C4-2B (cell line): ENCODE data around the gene MED26.

ENCODE experiments used
- ZFX ChIP-seq: fragments of 450-650 bp; IDR thresholded peaks from 2 replicates; pipeline ENCODE4 v1.6.1; 2017
- TF ChIP-seq, protein P1 (sequence below): fragments of 450-650 bp; conservative IDR thresholded peaks from 2 replicates; pipeline ENCODE4 v1.5.1; 2017; ENCODE audit warnings: mild to moderate bottlenecking

DNA sequence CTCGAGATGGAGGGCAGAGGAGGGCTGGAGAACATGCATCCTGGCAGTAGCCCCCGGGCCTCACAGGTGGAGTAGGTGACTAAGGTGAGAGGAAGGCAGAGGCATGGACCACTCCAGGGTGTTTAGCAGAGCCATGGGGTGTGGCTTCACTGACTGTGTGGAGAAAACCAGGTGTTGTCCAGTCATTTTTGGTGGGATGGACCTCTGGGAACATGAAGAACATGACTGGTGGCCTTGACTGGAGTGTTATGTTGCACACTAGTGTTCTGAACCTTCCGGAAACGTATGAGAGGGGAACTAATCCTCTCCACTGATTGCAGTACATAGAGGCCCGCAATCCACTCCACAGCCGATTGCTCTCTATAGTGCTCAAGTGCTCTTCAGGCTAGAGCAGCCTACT, 16.9 kb downstream of the MED26 start:
- TF ChIP-seq, protein P1, sequence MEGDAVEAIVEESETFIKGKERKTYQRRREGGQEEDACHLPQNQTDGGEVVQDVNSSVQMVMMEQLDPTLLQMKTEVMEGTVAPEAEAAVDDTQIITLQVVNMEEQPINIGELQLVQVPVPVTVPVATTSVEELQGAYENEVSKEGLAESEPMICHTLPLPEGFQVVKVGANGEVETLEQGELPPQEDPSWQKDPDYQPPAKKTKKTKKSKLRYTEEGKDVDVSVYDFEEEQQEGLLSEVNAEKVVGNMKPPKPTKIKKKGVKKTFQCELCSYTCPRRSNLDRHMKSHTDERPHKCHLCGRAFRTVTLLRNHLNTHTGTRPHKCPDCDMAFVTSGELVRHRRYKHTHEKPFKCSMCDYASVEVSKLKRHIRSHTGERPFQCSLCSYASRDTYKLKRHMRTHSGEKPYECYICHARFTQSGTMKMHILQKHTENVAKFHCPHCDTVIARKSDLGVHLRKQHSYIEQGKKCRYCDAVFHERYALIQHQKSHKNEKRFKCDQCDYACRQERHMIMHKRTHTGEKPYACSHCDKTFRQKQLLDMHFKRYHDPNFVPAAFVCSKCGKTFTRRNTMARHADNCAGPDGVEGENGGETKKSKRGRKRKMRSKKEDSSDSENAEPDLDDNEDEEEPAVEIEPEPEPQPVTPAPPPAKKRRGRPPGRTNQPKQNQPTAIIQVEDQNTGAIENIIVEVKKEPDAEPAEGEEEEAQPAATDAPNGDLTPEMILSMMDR, result no peak
- TF ChIP-seq ZFX, result no peak
